Gastrocnemius medialis (tissue), 4 donors: ENCODE measurements around the gene VAT1L. TPM values are rescaled to one million over a fixed set of nuclear protein-coding genes. Genes with fewer than 3 reads are reported as not detected.

Experiments used
- ATAC-seq, 2 donors: fragments of 150-250 bp; one replicate each; pipeline ENCODE4 v1.9.1; 2016
- DNase-seq, 2 donors: peaks; one replicate each; pipeline ENCODE4 v3.0.0-alpha.2; 2019
- H3K27ac ChIP-seq, 4 donors: fragments of 200-600 bp; sonication (generic); 1 replicate in 1 of 4; 2 replicates in 3 of 4; pipeline ENCODE4 v1.5.1; 2016 to 2018; ENCODE audit warnings: mild to moderate bottlenecking in 2 of 4, moderate library complexity in 1 of 4
- H3K27me3 ChIP-seq, 3 donors: fragments of 200-600 bp; sonication (generic) in 2 of 3; 1 replicate in 1 of 3; 2 replicates in 2 of 3; pipeline versions ENCODE4 v1.5.1 to v1.6.0; 2016 to 2019; ENCODE audit warnings: mild to moderate bottlenecking in 1 of 3, moderate library complexity in 1 of 3
- H3K36me3 ChIP-seq, 2 donors: fragments of 200-600 bp; sonication (generic) in 1 of 2; one replicate each; pipeline ENCODE4 v1.5.1; 2017 to 2018
- H3K4me1 ChIP-seq, 2 donors: fragments of 200-600 bp; sonication (generic) in 1 of 2; one replicate each; pipeline ENCODE4 v1.5.1; 2016 to 2017; ENCODE audit warnings: mild to moderate bottlenecking in 2 of 2
- H3K4me3 ChIP-seq, 4 donors: fragments of 200-600 bp; sonication (generic) in 3 of 4; 1 replicate in 1 of 4; 2 replicates in 3 of 4; pipeline ENCODE4 v1.5.1; 2016 to 2019; ENCODE audit warnings: mild to moderate bottlenecking in 2 of 4
- H3K9me3 ChIP-seq, 3 donors: fragments of 200-600 bp; sonication (generic) in 2 of 3; 1 replicate in 1 of 3; 2 replicates in 2 of 3; pipeline ENCODE4 v1.5.1; 2016 to 2019
- CTCF ChIP-seq, 5 experiments: fragments of 450-650 bp in 3 of 5; fragments of 200-600 bp in 2 of 5; sonication (generic) in 2 of 5; IDR thresholded peaks in 4 of 5; conservative IDR thresholded peaks in 1 of 5; 1 replicate in 4 of 5; 2 replicates in 1 of 5; pipeline ENCODE4 v1.5.1; 2016 to 2019; ENCODE audit warnings: antibody characterized with exemption in 5 of 5, mild to moderate bottlenecking in 3 of 5, moderate library complexity in 3 of 5
- POLR2A ChIP-seq, 2 donors: fragments of 450-650 bp; IDR thresholded peaks; one replicate each; pipeline ENCODE4 v1.6.1; 2017; ENCODE audit warnings: antibody characterized with exemption in 2 of 2, mild to moderate bottlenecking in 2 of 2, moderate library complexity in 2 of 2
- in situ Hi-C, 4 donors: fragments of 200-750 bp; cut with MboI; loops; one replicate each; pipeline versions ENCODE4 v1.15.0 to v1.8.0; 2017; ENCODE audit warnings: low sequenced_read_pairs in 4 of 4
- intact Hi-C: fragments of 100-400 bp; cut with DNase I; formaldehyde crosslinking; loops from one replicate; pipeline ENCODE4 v1.15.1; 2023; ENCODE audit warnings: low total_unique reads
- total RNA-seq, 4 donors: library from RNA; depleted of rRNA; stranded (reverse); fragments of >200 nt; gene quantifications; one replicate each; pipeline versions ENCODE4 v1.1.0 to v1.2.3, GENCODE V29; 2016

The VAT1L gene
- total RNA-seq, 4 donors from 2014 or later: 0.04 TPM; not detected in 3

DNA sequence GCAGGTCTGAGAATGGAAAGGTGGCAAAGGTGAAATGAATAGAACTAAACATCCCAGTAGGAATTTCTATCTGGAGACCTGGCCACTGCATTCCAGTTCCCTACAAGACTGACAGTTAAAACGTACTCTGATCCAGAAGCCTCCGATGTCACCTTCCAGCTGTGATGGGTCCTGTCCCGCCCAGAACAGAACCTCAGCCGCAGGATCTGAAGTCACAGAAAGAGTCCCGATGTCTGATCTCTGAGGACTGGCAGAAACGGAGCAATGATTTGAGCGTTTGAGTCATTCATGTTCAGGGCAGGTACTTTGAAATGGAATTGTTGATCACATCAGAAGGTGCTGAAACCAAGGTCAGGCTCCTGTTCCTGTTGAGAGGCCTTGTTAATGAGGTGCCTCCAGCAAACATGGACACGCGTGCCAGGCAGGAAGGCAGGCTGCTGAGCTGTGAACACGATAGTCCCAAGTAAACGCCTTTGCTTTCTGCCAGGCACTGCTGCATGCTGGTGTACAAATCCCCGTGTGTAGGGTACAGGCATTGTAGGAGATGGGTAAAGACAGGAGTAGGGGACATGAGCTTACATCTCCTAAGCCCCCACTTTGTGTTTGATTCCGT lies 61.4 kb downstream of the VAT1L start:
- Histone ChIP-seq H3K27ac (no peak overlapping the region), H3K27me3 (no peaks in the 10 kb centered on the region), H3K4me3 (no peak overlapping the region), H3K4me1 (no peaks in the 10 kb centered on the region), H3K36me3 (no peaks in the 10 kb centered on the region), H3K9me3 (no peaks in the 10 kb centered on the region)
- no peak for TF ChIP-seq CTCF (IDR thresholded peaks at IDR 0.05 in 4 of 5, conservative IDR thresholded peaks at IDR 0.05 in 1 of 5)
- TF ChIP-seq POLR2A (IDR thresholded peaks at IDR 0.05): no peak
- DNase-seq: no peak
- intact Hi-C loops: no loop called here
- in situ Hi-C loops: no loop called here
- no peak for ATAC-seq

- TF ChIP-seq CTCF (IDR thresholded peaks at IDR 0.05 in 4 of 5, conservative IDR thresholded peaks at IDR 0.05 in 1 of 5) (no peak), POLR2A (IDR thresholded peaks at IDR 0.05) (no peak)
- Histone ChIP-seq H3K27me3 (no peaks in the 10 kb centered on the region), H3K4me1 (no peaks in the 10 kb centered on the region), H3K4me3 (no peak overlapping the region), H3K9me3 (no peaks in the 10 kb centered on the region), H3K36me3 (no peaks in the 10 kb centered on the region), H3K27ac (no peak overlapping the region)
- DNase-seq (no peak), ATAC-seq (no peak)
- intact Hi-C loops (no loop called here), in situ Hi-C loops (no loop called here)
These were observed 62.4 kb downstream of the VAT1L start for GRCh38 chr16:77850636-77851333.

DNA sequence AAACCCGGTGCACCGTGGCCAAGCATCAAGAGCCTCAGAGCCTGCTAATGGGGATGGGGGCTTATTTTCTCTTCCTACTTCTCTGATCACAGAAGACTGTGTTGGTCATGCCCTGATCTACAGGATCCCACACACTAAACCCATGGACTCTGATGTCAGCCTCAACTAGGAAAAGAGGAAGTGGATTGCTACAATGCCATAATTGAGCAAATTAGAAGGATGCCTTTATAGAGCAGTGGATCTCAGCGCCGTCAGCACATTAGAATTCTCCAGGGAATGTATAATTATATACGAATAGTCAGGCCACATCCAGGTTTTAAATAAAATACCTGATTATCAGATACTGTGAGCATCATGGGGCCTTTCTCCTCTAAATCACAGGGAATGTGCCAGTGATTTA lies 64.8 kb downstream of the VAT1L start:
- no peaks in the 10 kb centered on the region for H3K27me3 ChIP-seq
- TF ChIP-seq POLR2A (IDR thresholded peaks at IDR 0.05) (no peak), CTCF (IDR thresholded peaks at IDR 0.05 in 4 of 5, conservative IDR thresholded peaks at IDR 0.05 in 1 of 5) (no peak)
- intact Hi-C loops: no loop called here
- H3K27ac ChIP-seq: no peak overlapping the region
- ATAC-seq (no peak), DNase-seq (no peak)
- in situ Hi-C loops: no loop called here
- H3K36me3 ChIP-seq: no peaks in the 10 kb centered on the region
- no peaks in the 10 kb centered on the region for H3K9me3 ChIP-seq
- no peaks in the 10 kb centered on the region for H3K4me1 ChIP-seq
- H3K4me3 ChIP-seq: no peak overlapping the region

DNA sequence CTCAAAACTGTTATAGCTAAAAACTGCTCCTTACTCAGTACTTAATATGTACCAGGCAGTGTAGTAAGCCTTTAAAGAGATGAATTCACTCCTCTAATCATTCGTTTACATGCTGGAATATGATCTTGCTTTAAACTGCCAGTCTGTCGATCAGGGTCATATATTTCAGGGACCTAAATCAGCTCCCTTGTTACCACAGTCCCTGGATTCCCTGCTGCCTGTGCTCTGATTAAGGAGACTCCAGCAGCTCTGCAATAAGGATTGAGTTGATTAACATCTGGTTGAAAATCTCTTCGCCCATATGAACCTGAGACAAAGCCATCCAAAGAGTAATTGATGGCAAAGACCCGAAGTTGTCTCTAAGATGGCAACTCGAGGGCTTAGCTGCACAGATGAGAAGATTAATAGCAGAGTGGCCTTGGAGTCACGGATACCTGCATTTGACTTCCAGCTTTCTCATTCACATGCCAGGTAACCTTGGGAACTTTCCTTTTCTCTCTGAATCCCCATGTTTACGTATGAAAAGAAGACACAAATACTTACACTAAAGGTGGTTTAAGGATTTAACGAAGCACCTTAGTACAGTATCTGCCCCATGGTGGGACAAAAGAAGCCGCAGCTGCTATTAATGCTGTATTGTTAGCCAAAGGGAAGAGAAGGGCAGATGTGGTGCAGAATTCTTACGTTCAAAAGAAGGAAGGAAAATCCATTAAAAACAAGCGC lies 68.2 kb downstream of the VAT1L start:
- TF ChIP-seq POLR2A (IDR thresholded peaks at IDR 0.05): no peak
- TF ChIP-seq CTCF (IDR thresholded peaks at IDR 0.05 in 4 of 5, conservative IDR thresholded peaks at IDR 0.05 in 1 of 5): no peak
- ATAC-seq (no peak), DNase-seq (no peak)
- Histone ChIP-seq H3K36me3 (no peaks in the 10 kb centered on the region), H3K27me3 (no peaks in the 10 kb centered on the region), H3K4me1 (no peaks in the 10 kb centered on the region), H3K4me3 (no peak overlapping the region), H3K9me3 (no peaks in the 10 kb centered on the region), H3K27ac (no peak overlapping the region)
- intact Hi-C loops: no loop called here
- in situ Hi-C loops: no loop called here
